IPS DF 4.7 (cell line): Measurements from ENCODE around the gene NT5M.
"Not testable (repeated sequence)": the region's sequence is repeated elsewhere in the genome, so short reads cannot be mapped to it uniquely, and the experiment has no call there.

ENCODE experiments used
- DNase-seq: peaks from one replicate; pipeline ENCODE4 v3.0.0-alpha.2; 2013; ENCODE audit warnings: low spot score; ENCODE audit errors: extremely low read depth

NT5M gene

DNA sequence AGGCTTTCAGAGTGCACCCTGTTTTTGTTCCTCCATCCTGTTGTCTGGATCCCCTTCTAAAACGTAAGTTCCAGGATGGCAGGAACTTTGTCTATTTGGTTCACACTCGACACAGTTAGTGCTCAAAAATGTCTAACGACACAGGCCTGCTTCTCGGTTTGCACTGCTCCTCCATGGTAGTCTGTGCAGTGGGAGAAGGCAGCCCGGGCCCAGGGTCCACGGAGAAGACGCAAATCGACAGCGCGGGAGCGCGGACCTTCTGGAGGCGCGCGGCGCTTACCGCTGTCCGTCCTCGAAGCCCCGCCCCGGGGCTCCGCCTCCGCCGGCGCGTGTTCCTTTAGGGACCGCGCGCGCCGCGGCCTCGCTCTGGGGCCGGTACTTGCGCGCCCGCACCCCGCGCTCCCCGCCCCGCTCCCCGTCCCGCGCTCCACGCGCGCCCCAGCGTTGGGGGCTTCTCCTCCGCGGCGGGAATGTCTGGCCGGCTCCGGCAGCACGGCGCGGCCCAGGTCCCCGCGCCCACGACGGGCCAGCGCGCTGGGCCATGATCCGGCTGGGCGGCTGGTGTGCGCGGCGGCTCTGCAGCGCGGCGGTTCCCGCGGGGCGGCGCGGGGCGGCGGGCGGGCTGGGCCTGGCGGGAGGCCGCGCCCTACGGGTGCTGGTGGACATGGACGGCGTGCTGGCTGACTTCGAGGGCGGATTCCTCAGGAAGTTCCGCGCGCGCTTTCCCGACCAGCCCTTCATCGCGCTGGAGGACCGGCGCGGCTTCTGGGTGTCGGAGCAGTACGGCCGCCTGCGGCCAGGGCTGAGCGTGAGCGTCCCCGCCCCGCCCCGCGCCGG is at the start of gene NT5M:
TSS of gene NT5M (plus strand) at position 364 of the 837 bp plus-strand sequence. CDS start at position 542, 178 bp downstream.
- DNase-seq, result no peak

DNA sequence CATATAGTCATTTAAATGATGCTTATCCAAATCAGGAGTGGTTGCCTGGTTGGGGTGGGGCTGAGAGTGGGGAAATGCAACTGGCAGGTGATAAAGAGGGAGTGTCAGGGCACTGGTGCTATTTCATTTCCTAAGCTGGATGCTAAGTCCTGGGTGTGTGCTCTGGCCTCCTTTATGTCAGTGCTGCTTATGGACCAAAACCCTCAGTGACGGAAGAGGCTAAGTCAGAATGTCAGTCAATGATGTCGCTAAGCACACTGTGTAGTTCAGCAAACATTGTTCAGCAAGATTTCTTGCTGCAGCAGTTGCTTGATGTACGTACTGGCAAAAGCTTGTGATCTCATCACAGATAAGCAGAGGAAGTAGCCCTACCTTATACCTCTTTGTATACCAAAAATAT is 49.8 kb upstream of the NT5M start:
- no peak for DNase-seq

DNA sequence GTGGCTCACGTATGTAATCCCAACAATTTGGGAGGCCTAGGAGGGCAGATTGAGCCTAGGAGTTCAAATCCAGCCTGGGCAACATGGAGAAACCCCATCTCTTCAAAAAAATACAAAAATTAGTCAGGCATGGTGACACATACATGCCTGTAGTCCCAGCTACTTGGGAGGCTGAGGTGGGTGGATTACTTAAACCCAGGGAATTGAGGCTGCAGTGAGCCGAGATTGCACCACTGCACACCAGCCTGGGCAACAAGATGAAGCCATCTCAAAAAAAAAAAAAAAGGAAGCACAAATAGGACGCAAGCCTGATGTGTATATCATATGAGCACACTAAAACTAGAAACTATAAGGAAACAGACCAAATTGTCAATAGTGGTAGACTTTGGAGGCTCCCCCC is 49.1 kb upstream of the NT5M start:
- no peak for DNase-seq

DNA sequence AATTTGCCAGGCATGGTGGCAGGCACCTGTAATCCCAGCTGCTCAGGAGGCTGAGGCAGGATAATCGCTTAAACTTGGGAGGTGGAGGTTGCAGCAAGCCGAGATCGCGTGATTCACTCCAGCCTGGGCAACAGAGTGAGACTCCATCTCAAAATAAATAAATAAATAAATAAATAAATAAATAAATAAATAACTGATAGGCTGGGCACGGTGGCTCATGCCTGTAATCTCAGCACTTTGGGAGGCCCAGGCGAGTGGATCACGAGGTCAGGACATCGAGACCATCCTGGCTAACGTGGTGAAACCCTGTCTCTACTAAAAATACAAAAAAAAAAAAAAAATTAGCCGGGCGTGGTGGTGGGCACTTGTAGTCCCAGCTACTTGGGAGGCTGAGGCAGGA is 47.5 kb upstream of the NT5M start:
- not testable (repeated sequence) for DNase-seq

DNA sequence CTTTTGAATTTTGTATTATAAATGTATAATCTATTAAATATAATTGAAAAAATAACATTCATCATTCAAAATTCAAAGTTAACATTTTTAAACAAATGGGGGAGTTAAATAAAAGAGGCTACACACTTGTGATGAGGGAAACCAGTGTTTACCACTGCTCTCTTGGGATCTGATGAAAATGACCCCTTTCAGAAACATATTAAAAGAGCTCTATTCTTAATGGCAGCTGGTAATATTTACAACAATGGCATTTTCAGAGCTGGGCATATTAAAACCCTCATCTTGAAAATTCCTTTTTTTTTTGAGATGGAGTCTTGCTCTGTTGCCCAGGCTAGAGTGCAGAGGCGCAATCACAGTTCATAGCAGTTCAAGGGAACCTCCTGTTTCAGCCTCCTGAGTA is 46.9 kb upstream of the NT5M start:
- DNase-seq, result no peak

DNA sequence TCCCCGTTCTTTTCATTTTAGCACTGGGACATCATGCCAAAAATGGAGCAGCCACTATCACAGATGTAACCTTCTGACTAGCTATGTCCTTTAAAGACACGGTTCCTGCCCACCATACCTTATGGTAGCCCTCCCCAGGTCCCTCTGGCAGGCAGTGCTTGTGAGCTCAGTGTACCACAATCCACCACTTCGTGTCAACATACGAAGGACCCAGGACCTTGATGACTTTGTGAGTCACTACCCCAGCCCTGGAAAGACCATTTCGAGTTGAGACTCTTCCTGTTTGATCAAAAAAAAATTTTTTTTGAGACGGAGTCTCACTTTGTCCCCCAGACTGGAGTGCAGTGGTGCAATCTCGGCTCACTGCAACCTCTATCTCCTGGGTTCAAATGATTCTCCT is 45.2 kb upstream of the NT5M start:
- no peak for DNase-seq

DNA sequence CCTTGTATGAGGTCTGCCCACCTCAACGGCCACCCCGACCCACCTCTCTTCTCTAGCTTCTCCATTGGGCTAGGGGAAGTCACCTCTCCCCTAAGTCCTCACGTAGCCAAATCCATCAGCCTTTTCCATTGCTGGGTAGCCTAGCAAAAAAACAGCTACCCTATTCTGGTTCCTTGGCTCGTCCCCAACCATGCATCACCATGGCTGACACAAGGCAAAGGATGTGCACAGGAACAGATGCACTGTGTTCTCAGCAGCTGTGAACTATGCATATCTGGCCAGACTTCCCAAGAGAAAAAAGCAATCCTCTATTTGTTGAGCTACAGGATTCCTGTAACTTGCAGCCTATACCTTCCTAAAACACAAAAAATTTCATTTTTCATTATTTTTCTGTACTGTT is 44.2 kb upstream of the NT5M start:
- no peak for DNase-seq

DNA sequence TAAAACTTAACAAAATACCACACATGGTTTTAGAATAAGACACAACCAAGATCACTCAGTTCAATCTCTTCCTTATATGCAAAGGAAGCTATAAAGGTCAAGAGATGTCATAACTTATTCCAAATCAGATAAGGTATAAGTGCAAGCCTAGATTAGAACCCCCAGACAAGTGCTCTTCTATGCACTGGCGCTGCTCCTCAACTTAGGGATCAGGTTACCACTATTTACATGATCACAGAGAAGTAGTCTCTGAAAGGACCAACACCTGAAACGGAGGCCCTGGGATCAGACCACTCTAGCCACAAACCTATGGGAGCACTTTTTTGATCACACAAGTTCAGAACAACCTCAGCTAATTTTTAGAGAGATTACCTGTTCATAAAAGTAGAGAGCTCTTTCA is 38.7 kb upstream of the NT5M start:
- DNase-seq, result no peak

DNA sequence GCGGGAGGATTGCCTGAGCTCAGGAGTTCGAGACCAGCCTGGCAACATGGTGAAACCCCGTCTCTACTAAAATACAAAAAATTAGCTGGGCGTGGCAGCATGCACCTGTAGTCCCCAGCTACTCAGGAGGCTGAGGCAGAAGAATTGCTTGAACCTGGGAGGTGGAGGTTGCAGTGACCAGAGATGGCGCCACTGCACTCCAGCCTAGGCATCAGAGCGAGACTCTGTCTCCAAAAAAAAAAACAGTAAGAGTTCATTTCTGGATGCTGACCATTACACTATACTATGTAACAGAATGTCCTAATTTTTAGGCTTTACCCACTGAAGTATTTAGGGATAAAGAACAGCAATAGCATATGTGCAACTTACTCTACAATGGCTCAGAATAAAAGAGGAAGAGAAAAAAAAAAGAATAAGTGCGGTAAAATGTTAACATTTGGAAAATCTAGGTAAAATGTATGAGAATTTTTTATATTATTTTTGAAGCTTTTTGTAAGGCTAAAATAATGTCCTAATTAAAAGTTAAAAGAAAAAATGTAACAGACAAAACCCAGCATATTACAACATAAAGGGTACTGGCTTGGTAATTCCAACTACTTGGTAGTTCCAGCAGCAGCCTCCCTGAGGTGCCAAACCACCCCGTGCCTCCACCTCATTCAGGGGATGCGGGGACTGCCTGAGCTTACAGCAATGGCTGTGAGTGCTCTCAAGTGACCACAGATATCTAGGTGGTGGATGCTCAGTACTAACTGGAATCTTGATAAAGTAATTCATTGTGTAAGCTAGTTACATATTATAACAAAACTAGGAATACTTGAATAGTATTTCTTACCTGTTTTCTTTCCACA is 33.0 kb upstream of the NT5M start:
- no peak for DNase-seq

DNA sequence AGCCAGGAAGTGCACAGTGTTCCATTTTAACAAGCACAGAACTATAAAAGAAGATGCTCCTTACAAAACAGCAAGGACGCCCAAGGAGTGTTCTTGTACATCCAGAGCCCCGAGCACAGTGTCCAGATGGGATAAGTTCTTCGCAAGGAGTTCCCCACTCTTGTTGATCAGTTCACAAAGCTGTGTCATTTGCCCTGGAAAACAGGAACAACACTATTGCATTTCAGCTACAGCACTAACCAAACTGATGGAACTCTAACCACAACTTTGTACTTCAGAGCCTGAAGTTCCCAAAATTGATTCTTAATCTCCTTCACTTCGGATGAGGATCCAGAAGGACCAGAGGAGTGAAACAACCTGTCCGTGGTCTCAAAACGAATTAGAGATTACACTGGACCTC is 27.2 kb upstream of the NT5M start:
- no peak for DNase-seq

DNA sequence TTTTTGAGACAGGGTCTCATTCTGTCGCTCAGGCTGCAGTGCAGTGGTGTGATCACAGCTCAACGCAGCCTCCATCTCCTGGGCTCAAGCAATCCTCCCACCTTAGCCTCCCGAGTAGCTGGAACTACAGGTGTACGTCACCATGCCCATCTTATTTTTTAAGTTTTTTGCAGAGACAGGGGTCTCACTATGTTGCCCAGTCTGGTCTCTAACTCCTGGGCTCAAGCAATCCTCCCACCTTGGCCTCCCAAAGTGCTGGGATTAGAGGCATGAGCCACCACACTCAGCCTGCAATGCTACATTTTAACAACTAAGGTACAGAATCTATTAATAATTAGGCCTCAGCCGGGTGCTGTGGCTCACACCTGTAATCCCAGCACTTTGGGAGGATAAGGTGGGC is 25.7 kb upstream of the NT5M start:
- DNase-seq, result not testable (repeated sequence)

DNA sequence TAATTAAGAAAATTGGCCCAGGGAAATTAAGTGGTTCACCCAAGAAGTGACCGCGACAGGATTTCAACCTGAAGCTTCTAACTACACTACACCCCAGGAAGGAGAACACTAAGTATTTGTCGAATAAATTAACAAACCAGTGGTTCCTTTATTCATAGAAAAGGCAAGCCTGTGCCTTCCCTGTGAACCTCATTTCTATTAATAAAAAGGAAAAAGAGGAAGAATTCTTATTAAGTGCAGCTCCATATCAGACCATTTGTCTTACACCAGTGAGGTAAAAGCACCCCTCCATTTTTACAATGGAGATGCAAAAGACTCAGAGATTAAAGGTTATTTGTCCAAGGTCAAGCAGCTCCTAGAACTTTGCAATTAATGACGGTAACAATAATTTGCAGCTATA is 23.9 kb upstream of the NT5M start:
- DNase-seq, result no peak

DNA sequence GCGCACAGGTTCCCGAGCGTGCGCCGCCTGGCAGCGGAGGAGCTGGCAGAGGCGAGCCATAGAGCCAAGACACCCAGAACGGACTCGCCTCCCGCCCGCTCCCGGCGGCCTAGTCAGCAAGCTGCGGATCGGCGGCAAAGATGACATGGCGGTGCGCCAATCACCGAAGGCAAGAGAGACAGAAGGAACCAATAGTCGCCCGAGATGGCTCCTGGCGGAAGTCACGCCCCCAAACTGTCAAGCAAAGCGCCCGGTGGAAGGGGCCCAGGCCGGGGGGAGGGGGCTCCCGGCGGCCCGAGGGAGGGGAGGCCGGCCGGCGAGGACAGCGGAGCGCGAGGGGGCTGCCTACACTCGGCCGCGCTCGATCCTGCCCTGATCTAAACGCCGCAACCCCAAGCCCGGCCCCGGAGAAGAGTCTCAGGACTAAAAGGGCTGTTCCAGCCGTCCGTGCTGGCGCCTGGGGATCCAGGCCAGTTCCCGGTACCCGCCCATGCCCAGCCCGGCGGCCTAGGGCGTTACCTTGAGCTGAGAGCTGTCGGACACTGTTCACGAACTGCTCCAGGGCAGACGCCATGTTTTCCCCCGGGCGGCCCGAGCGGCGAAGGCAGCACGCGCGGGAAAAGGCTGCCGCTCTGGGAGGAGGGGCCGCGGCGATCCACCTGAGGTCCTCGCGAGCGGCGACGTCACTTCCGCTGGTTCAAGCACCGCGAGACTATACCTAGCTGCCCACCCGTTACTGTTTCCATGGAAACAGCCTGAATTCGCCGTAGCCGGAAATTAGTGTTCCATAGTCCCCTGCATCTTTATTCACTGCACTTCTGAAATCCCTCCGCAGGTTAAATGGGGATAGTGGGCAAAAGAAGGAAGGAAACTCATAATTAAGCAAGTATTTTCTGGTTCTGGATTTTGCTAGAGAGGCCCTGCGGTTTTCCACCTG is 22.3 kb upstream of the NT5M start, which contains the start of gene COPS3:
TSS of gene COPS3 (minus strand) at position 634 of the 937 bp plus-strand sequence. CDS start at position 574, 60 bp downstream.
- DNase-seq, result no peak

DNA sequence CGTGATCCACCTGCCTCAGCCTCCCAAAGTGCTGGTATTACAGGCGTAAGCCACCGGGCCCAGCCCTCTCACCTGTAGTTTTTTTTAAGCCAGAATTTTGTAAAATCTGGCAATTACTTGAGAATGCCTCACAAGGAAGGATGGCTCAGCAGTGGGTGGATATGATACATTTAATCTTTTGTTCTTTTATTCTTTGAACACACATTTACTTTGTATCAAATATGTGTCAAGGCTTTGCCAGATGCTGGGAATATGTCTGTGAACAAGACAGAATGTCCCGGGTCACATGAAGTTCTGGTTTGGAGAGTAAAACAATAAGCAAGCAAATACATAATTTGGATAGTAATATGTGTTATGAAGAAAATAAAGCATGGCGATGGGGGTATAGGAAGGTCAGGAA is 17.2 kb upstream of the NT5M start:
- DNase-seq, result no peak

DNA sequence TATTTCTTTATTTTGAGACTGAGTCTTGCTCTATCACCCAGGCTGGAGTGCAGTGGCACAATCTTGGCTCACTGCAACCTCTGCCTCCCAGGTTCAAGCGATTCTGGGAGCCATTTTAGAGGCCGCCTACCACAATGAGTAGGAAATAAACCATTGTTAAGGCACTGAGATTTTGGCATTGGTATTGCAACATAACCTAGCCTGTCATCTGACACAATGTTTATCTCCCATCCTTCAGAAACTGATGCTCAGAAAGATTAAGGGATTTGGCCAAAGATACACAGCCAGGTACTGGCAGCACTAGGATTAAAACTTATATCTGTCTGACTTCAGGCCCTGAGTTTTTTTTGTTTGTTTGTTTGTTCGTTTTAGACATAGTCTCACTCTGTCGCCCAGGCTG is 14.1 kb upstream of the NT5M start:
- no peak for DNase-seq

DNA sequence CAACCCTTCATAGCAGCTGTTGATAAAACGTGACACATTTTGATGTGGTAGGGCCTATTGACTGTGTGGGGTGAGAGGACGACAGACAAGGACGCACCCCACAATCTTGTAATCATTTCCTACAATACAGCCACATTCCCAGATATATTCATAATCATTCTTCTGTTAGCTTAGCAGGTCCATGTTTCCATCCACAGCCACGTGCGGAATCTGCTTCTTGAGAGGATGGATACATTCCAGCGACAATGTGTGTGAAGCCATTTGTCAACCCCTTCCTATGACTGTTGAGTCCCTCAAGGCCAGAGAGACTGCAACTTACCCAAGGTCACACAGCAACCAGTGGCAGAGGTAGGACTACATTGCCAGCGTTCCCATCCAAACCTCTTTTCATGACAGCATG is 13.5 kb upstream of the NT5M start:
- DNase-seq, result no peak

DNA sequence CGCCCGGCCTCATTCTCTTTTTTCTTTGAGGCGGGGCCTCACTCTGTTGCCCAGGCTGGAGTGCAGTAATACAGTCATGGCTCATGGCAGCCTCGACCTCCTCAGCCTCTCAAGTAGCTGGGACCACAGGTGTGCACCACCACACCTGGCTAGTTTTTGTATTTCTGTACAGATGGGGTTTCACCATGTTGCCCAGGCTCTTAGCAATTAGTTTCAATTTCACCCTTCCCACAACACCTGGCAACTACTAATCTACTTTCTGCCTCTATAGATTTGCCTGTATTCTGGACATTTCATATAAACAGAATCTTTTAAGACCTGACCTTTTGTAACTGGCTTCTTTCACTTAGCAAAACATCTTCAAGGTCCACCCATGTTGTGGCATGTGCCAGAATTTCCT is 8.0 kb upstream of the NT5M start:
- DNase-seq, result no peak

DNA sequence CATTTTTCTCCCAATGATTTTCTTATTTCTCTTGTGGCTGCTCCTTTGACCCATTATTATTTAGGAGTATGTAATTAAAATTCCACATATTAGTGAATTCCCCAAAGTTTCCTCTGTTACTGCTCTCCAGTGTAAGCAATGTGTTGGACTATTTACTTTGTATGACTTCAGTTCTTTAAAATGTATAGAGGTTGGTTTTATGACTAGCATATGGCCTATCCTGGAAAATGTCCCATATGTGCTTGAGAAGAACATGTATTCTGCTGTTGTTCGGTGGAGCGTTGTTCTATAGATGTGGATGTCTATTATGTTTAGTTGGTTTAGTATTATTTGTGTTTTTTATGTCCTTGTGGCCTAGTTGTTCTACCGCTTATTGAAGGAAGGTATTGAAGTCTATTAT is 6.0 kb upstream of the NT5M start:
- no peak for DNase-seq

DNA sequence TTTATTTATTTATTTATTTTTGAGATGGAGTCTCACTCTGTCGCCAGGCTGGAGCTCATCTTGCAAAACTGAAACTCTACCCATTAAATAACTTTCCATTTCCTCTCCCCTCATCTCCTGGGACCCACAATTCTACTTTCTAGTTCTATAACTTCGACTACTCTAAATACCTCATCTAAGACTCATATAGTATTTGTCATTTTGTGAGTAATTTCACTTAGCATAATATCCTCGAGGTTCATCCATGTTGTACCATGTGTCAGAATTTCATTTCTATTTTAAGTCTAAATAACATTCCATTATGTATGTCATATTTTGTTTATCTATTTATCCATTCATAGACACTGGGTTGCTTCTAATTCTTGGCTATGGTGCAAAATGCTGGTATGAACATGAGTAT is 5.1 kb upstream of the NT5M start:
- no peak for DNase-seq

DNA sequence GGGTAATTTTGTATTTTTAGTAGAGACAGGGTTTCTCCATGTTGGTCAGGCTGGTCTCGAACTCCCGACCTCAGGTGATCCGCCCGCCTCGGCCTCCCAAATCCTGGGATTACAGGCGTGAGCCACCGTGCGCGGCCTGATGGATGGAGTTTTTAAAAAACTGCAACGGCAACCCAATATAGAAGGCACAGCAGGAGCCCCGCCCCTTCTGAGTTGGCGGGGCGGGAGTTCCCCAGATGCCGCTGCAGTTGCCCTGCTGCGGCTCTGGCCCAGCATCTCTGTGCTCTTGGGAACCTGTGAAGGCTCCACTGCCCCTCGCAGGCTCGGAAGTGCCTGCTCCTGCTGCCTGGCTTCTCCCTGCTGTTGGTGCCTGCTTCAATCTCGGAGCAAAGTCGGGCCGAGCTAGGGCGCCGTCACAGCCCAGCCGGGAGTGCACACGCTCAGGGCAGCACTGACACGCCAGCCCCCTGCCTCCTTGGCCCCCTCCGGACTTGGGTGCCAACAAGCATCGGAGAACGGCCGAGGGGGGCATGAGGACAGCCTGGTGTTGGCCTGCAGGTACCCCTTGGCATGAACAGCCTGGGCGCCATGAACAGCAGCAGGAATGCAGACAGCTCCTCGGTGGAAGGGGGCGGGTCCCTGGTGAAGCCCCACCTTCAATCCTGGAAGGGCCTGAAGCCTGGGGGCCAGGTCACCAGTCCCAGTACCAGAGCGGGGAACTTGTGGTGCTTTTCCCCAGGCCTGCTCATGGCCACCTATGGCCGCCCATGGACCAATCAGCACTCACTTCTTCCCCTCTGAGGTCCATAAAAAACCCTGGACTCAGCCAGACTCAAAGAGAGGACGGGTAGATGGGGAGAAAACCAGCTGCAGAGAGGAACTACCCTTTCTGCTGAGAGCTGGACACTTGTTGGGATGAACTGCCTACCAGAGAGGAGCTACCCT is 2.3 kb upstream of the NT5M start:
- no peak for DNase-seq
